ENCODE data around the gene INHBA. TPM values are rescaled to one million over a fixed set of nuclear protein-coding genes. Genes with fewer than 3 reads are reported as not detected.

INHBA gene
- total and polyA plus RNA-seq, 9 of the 15 experiments (the other 6 are each of a cell fraction or from before 2014, with no cell fraction given): 0.02 to 0.04 TPM; not detected in 7

GRCh38 chr7:41752615-41753014 lies 49.7 kb upstream of the INHBA start (continued):
- TF ChIP-seq BRF2 (IDR thresholded peaks at IDR 0.05; ENCODE audit: borderline replicate concordance, insufficient read depth, insufficient read length) (no peak), MXD1 (CRISPR knock-in tag; IDR thresholded peaks at IDR 0.05; ENCODE audit: borderline replicate concordance, poor library complexity, severe bottlenecking) (no peak)

GRCh38 chr7:41750661-41751540 lies 48.0 kb upstream of the INHBA start:
- no peaks in the 10 kb centered on the region for H3K4me1 ChIP-seq (replicated peaks in 1 of 2; ENCODE audit: control insufficient read depth in 2 of 2, insufficient read depth in 2 of 2, low read length in 2 of 2)
- no peak overlapping the region for H3K4me2 ChIP-seq (ENCODE audit: insufficient read depth, low read length)
- BruUV-seq (replicated peaks): no TSS peak
- no peak overlapping the region for H3K4me3 ChIP-seq
- no peak overlapping the region for H2AFZ ChIP-seq (ENCODE audit: low read depth, low read length)
- no peak overlapping the region for H3K9ac ChIP-seq (ENCODE audit: insufficient read depth in 1 of 2, low read depth in 2 of 2, low read length in 2 of 2)
- H3K79me2 ChIP-seq (ENCODE audit: control insufficient read depth, insufficient read depth, low read length): no peaks in the 10 kb centered on the region
- FAIRE-seq (no peak), ATAC-seq (no peak), DNase-seq (ENCODE audit: extremely low read depth in 1 of 4, low spot score in 3 of 4) (no peak)
- no peak overlapping the region for H3K27ac ChIP-seq (ENCODE audit: extremely low read depth, low read depth, low read length)
- POLR2A ChIA-PET: no interaction called here
- no peaks in the 10 kb centered on the region for H3K9me1 ChIP-seq (ENCODE audit: control insufficient read depth, insufficient read depth, low read length)
- CTCF ChIA-PET (ENCODE audit: low intra/inter-chr PET ratio): no interaction called here
- H4K20me1 ChIP-seq (replicated peaks; ENCODE audit: control insufficient read depth, insufficient read depth, low read length): no peaks in the 10 kb centered on the region
- H3K9me3 ChIP-seq (replicated peaks; ENCODE audit: control insufficient read depth, insufficient read depth, low read depth, low read length): no peaks in the 10 kb centered on the region
- intact Hi-C loops (cut with micrococcal nuclease) (no loop called here), in situ Hi-C loops (cut with MboI) (no loop called here)
- H3K36me3 ChIP-seq (ENCODE audit: control insufficient read depth, insufficient read depth, low read length): no peaks in the 10 kb centered on the region
- H3K27me3 ChIP-seq (ENCODE audit: control insufficient read depth in 2 of 2, insufficient read depth in 2 of 2, low read length in 2 of 2): no peaks in the 10 kb centered on the region
- 0% methylated on average over 1 of the region's 1 CpG for WGBS (ENCODE audit: insufficient coverage, low coverage, missing lambda C conversion rate)
- TF ChIP-seq ZNF655 (CRISPR knock-in tag; IDR thresholded peaks at IDR 0.05) (no peak), HDAC6 (IDR thresholded peaks at IDR 0.05; ENCODE audit: low read depth, low read length) (no peak), ZNF644 (tag; IDR thresholded peaks at IDR 0.05; ENCODE audit: low read depth) (peak; percentile 47; the same call in 1 of the 2 replicates), CBX8 (IDR thresholded peaks at IDR 0.05; ENCODE audit: borderline replicate concordance, extremely low read depth, low read depth, low read length, poor library complexity, severe bottlenecking) (no peak), PPARD (CRISPR knock-in tag; IDR thresholded peaks at IDR 0.05) (no peak), GMEB1 (CRISPR knock-in tag; IDR thresholded peaks at IDR 0.05) (no peak), WHSC1 (IDR thresholded peaks at IDR 0.05; ENCODE audit: low read length) (no peak), CEBPZ (IDR thresholded peaks at IDR 0.05; ENCODE audit: borderline replicate concordance, low read depth, low read length) (no peak)
